ENCODE measurements around the gene CRYBB2. TPM values are rescaled to one million over a fixed set of nuclear protein-coding genes. Genes with fewer than 3 reads are reported as not detected.
"Not testable (repeated sequence)": the region's sequence is repeated elsewhere in the genome, so short reads cannot be mapped to it uniquely, and the experiment has no call there.

CRYBB2 gene
- total RNA-seq, 1 donor from 2014 or later, result not detected

GRCh38 chr22:25273928-25274327 is 54.5 kb downstream of the CRYBB2 start:
- ATAC-seq (ENCODE audit: low read depth); H3K4me3 Mint-ChIP-seq; intact Hi-C loops (cut with micrococcal nuclease); CTCF ChIA-PET; POLR2A ChIA-PET; H3K4me1 Mint-ChIP-seq; H3K27ac Mint-ChIP-seq; H3K36me3 Mint-ChIP-seq (ENCODE audit: low read depth); DNase-seq; H3K9me3 Mint-ChIP-seq: not testable (repeated sequence)
- H3K27me3 Mint-ChIP-seq, result peaks cover 11% of the 10 kb centered on the region

DNA sequence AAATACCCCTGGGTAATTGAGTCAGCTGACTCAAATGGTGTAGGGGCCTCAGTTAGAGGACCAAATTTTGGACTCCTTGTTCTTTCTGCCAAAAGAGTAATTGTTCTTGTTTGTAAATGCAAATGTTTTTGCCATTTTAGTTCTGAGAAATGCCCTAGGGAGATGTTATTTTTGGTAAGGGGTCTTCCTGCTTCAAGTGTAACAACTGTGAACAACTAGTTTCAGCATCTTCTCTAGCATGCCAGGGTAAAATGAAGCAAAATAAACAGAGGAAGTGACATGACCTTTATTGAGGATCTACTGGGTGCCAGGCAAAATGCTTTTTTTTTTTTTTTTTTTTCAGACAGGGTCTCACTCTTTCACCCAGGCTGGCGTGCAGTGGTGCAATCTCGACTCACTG is 60.7 kb downstream of the CRYBB2 start:
- H3K4me3 Mint-ChIP-seq; CTCF ChIA-PET; H3K36me3 Mint-ChIP-seq (ENCODE audit: low read depth); POLR2A ChIA-PET; DNase-seq; H3K9me3 Mint-ChIP-seq: not testable (repeated sequence)
- H3K4me1 Mint-ChIP-seq, result peaks cover 43% of the 10 kb centered on the region
- intact Hi-C loops (cut with micrococcal nuclease), result loop anchor here (5.0 kb wide), 1 partner anchor 52 kb away; no protein-coding TSS in a partner anchor
- H3K27ac Mint-ChIP-seq, result peak overlapping the region; percentile 21
- peak; percentile 45 for ATAC-seq (ENCODE audit: low read depth)
- peaks cover 39% of the 10 kb centered on the region for H3K27me3 Mint-ChIP-seq

Other genes starting within 250 kb of the CRYBB2 start
- not detected in 2 replicates for gene CRYBB3, start 19.8 kb upstream of the CRYBB2 start, total RNA-seq

Measured in activated B cell treated with CpG ODN at 0.5 μM for 24 hours (primary cell).